ENCODE results near the gene ST3GAL3. TPM values are rescaled to one million over a fixed set of nuclear protein-coding genes. Genes with fewer than 3 reads are reported as not detected.

ST3GAL3 gene
- total and polyA plus RNA-seq, 2 of the 13 experiments (the other 11 are each of a cell fraction or from before 2014, with no cell fraction given): 5.1 to 8.1 TPM

DNA sequence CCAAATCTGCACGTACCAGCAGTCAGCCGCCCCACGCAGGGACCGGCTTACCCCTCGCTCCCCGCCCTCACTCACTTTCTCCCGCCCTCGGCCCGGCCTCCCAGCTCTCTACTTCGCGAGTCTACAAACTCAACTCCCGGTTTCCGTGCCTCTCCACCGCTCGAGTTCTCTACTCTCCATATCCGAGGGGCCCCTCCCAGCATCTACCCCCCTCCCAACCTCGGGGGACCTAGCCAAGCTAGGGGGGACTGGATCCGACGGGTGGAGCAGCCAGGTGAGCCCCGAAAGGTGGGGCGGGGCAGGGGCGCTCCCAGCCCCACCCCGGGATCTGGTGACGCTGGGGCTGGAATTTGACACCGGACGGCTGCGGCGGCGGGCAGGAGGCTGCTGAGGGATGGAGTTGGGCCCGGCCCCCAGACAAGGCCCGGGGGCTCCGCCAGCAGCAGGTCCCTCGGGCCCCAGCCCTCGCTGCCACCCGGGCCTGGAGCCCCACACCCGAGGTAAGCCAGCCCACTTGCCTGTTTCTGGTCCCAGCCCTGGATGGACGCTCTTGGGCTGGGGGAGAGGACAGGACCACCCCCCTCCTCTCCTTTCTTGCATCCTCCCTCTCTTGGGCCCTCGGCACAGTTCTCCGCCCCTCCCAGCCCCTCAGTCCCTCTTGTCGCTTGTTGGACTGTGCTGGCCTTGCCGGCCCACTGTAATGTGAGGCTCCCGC, 226.2 kb downstream of the ST3GAL3 start, which contains the start of gene ARTN:
Gene ARTN (plus strand): TSS at position 416 of the 715 bp plus-strand sequence. CDS start 1,856 bp downstream, outside the sequence.
- ChIA-PET CTCF (ENCODE audit: low intra/inter-chr PET ratio, low total read pairs) (interaction anchor here (4.6 kb wide), 1 partner anchor 170 kb away, joined by 44 read pairs; no protein-coding TSS in a partner anchor), POLR2A (interaction anchor here (1.2 to 4.3 kb wide), 6 partner anchors 10 to 226 kb away, joined by 4 to 38 read pairs (median 6); partner anchors contain the start of genes IPO13, SLC6A9 and ST3GAL3)
- H3K79me2 ChIP-seq (ENCODE audit: insufficient read depth, low read length): no peaks in the 10 kb centered on the region
- no peaks in the 10 kb centered on the region for H3K27me3 ChIP-seq (ENCODE audit: control insufficient read depth in 1 of 2, insufficient read depth in 2 of 2, low read length in 2 of 2)
- no peak for DNase-seq (ENCODE audit: low spot score)
- H3K9ac ChIP-seq (ENCODE audit: insufficient read depth, low read depth, low read length): no peak within 1 kb of the TSS
- peaks cover 39% of the 10 kb centered on the region for H3K4me1 ChIP-seq (ENCODE audit: insufficient read depth, low read length)
- peak; percentile 24 for ATAC-seq
- H3K4me3 ChIP-seq (replicated peaks in 1 of 3; ENCODE audit: insufficient read depth in 1 of 3, low read depth in 2 of 3, low read length in 3 of 3): peak within 1 kb of the TSS; percentile 39 to 84 (median 61)
- H3K27ac ChIP-seq (ENCODE audit: extremely low read length, insufficient read depth, low read length): no peak within 1 kb of the TSS
- no peak within 1 kb of the TSS for H2AFZ ChIP-seq (ENCODE audit: low read length)
- intact Hi-C loops (cut with micrococcal nuclease; ENCODE audit: unreplicated experiment) (loop anchor here (1.0 to 10.0 kb wide), 3 partner anchors 101 to 404 kb away; partner anchors contain the start of gene SLC6A9), in situ Hi-C loops (cut with HindIII; ENCODE audit: extremely low pct_ligation_motif_present, low pct_unique_long_range_greater_than_20kb) (loop anchor here (5.0 kb wide), 2 partner anchors 176 to 406 kb away; no protein-coding TSS in a partner anchor)
- no peak for FAIRE-seq
- no peaks in the 10 kb centered on the region for H3K9me3 ChIP-seq (ENCODE audit: low read length)
- H4K20me1 ChIP-seq (ENCODE audit: insufficient read depth, low read length): 0 out of 2 replicates have a peak, but pooled peaks cover 2% of the 10 kb centered on the region
- H3K36me3 ChIP-seq (replicated peaks in 1 of 2; ENCODE audit: control insufficient read depth in 1 of 2, insufficient read depth in 2 of 2, low read length in 2 of 2): no peaks in the 10 kb centered on the region; a peak in 1 of 5 replicates
- H3K4me2 ChIP-seq (ENCODE audit: low read depth, low read length): peak within 1 kb of the TSS; percentile 99
- BruUV-seq (replicated peaks): no TSS peak
- 2% methylated on average over 21 of the region's 42 CpGs for WGBS (ENCODE audit: low lambda C conversion rate)
- TF ChIP-seq ZNF883 (CRISPR knock-in tag; IDR thresholded peaks at IDR 0.05; ENCODE audit: not compliant biosample characterization) (peak; percentile 1), ZNF709 (CRISPR knock-in tag; IDR thresholded peaks at IDR 0.05) (0 out of 2 replicates have a peak, but pooled peaks have one; percentile 37), ZNF891 (CRISPR knock-in tag; IDR thresholded peaks at IDR 0.05) (0 out of 2 replicates have a peak, but pooled peaks have one; percentile 6), ZNF263 (CRISPR knock-in tag; IDR thresholded peaks at IDR 0.05) (no peak), DR1 (CRISPR knock-in tag; IDR thresholded peaks at IDR 0.05) (0 out of 2 replicates have a peak, but pooled peaks have one; percentile 33), ZBTB3 (CRISPR knock-in tag; IDR thresholded peaks at IDR 0.05; ENCODE audit: borderline replicate concordance, low read depth) (no peak), THAP7 (CRISPR knock-in tag; IDR thresholded peaks at IDR 0.05) (0 out of 2 replicates have a peak, but pooled peaks have one; percentile 43), ZNF776 (CRISPR knock-in tag; IDR thresholded peaks at IDR 0.05) (peak; percentile 71; the same call in 1 of the 2 replicates), RFXANK (CRISPR knock-in tag; IDR thresholded peaks at IDR 0.05) (no peak), CBX5 (CRISPR knock-in tag; IDR thresholded peaks at IDR 0.05; ENCODE audit: borderline replicate concordance) (no peak), SNAI1 (CRISPR knock-in tag; IDR thresholded peaks at IDR 0.05; ENCODE audit: borderline replicate concordance) (peak; percentile 46; the same call in 1 of the 2 replicates), PITX1 (CRISPR knock-in tag; IDR thresholded peaks at IDR 0.05) (no peak), MED8 (CRISPR knock-in tag; IDR thresholded peaks at IDR 0.05; ENCODE audit: insufficient replicate concordance) (no peak), ZNF335 (CRISPR knock-in tag; IDR thresholded peaks at IDR 0.05) (no peak), ZNF777 (CRISPR knock-in tag; IDR thresholded peaks at IDR 0.05) (peak; percentile 58; the same call in 1 of the 2 replicates), ZNF850 (CRISPR knock-in tag; conservative IDR thresholded peaks at IDR 0.05) (no peak), EEA1 (CRISPR knock-in tag; IDR thresholded peaks at IDR 0.05; ENCODE audit: borderline replicate concordance) (0 out of 2 replicates have a peak, but pooled peaks have one; percentile 51), ZSCAN21 (CRISPR knock-in tag; IDR thresholded peaks at IDR 0.05; ENCODE audit: borderline replicate concordance) (peak; percentile 39; the same call in 1 of the 2 replicates)
- TF ChIP-seq, protein P1, sequence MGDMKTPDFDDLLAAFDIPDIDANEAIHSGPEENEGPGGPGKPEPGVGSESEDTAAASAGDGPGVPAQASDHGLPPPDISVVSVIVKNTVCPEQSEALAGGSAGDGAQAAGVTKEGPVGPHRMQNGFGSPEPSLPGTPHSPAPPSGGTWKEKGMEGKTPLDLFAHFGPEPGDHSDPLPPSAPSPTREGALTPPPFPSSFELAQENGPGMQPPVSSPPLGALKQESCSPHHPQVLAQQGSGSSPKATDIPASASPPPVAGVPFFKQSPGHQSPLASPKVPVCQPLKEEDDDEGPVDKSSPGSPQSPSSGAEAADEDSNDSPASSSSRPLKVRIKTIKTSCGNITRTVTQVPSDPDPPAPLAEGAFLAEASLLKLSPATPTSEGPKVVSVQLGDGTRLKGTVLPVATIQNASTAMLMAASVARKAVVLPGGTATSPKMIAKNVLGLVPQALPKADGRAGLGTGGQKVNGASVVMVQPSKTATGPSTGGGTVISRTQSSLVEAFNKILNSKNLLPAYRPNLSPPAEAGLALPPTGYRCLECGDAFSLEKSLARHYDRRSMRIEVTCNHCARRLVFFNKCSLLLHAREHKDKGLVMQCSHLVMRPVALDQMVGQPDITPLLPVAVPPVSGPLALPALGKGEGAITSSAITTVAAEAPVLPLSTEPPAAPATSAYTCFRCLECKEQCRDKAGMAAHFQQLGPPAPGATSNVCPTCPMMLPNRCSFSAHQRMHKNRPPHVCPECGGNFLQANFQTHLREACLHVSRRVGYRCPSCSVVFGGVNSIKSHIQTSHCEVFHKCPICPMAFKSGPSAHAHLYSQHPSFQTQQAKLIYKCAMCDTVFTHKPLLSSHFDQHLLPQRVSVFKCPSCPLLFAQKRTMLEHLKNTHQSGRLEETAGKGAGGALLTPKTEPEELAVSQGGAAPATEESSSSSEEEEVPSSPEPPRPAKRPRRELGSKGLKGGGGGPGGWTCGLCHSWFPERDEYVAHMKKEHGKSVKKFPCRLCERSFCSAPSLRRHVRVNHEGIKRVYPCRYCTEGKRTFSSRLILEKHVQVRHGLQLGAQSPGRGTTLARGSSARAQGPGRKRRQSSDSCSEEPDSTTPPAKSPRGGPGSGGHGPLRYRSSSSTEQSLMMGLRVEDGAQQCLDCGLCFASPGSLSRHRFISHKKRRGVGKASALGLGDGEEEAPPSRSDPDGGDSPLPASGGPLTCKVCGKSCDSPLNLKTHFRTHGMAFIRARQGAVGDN (CRISPR knock-in tag; IDR thresholded peaks at IDR 0.05): peak; percentile 38

All from HepG2 (cell line).